Neural cell (in vitro differentiated cells): ENCODE data around the gene PARVG. TPM values are rescaled to one million over a fixed set of nuclear protein-coding genes. Genes with fewer than 3 reads are reported as not detected.

ENCODE experiments used
- H2AFZ ChIP-seq: fragments of 200-600, 300-800 bp; sonication (generic), shearing (Covaris generic); 2 replicates; pipeline ENCODE4 v1.6.0; 2014; ENCODE audit warnings: low read depth, mild to moderate bottlenecking, antibody characterized with exemption, low read length, moderate library complexity
- H3F3A ChIP-seq: fragments of 200-600 bp; shearing (Covaris generic); 2 replicates; pipeline ENCODE4 v1.6.1; 2016; ENCODE audit warnings: mild to moderate bottlenecking, moderate library complexity, mixed read lengths, antibody characterized with exemption, low read length; ENCODE audit not compliant: insufficient read depth, poor library complexity, severe bottlenecking
- H3K27ac ChIP-seq: fragments of 200-600, 300-800 bp; sonication (generic), shearing (Covaris generic); 2 replicates; pipeline ENCODE4 v1.5.1; 2014; ENCODE audit warnings: mild to moderate bottlenecking, low read length, moderate library complexity
- H3K27me3 ChIP-seq: fragments of 300-800, 200-600 bp; sonication (generic), shearing (Covaris generic); 2 replicates; pipeline ENCODE4 v1.6.0; 2014; ENCODE audit warnings: mild to moderate bottlenecking, low read depth, low read length, moderate library complexity; ENCODE audit not compliant: insufficient read depth
- H3K36me3 ChIP-seq: fragments of 300-800, 200-600 bp; sonication (generic), shearing (Covaris generic); 2 replicates; pipeline ENCODE4 v1.5.1; 2014; ENCODE audit warnings: mild to moderate bottlenecking, antibody characterized with exemption, low read length, moderate library complexity; ENCODE audit not compliant: insufficient read depth
- H3K4me2 ChIP-seq: fragments of 300-800, 200-600 bp; sonication (generic), shearing (Covaris generic); 2 replicates; pipeline ENCODE4 v1.6.0; 2014; ENCODE audit warnings: mild to moderate bottlenecking, low read length
- H3K4me3 ChIP-seq: fragments of 300-800, 200-600 bp; sonication (generic), shearing (Covaris generic); 2 replicates; pipeline ENCODE4 v1.5.1; 2014; ENCODE audit warnings: mild to moderate bottlenecking, low read length, moderate library complexity
- H3K79me2 ChIP-seq: fragments of 200-600 bp; shearing (Covaris generic); replicated peaks from 2 replicates; pipeline ENCODE4 v1.6.0; 2014; ENCODE audit warnings: mild to moderate bottlenecking, low read length, moderate library complexity; ENCODE audit not compliant: insufficient read depth
- H3K9ac ChIP-seq: fragments of 300-800, 200-600 bp; sonication (generic), shearing (Covaris generic); 2 replicates; pipeline ENCODE4 v1.6.1; 2016; ENCODE audit warnings: mild to moderate bottlenecking, low read length, mixed read lengths
- H3K9me2 ChIP-seq: fragments of 200-600 bp; shearing (Covaris generic); 2 replicates; pipeline ENCODE4 v1.6.1; 2016; ENCODE audit warnings: mild to moderate bottlenecking, low read length, mixed read lengths; ENCODE audit not compliant: insufficient read depth
- H3K9me3 ChIP-seq: fragments of 200-600, 300-800 bp; sonication (generic), shearing (Covaris generic); 2 replicates; pipeline ENCODE4 v1.6.1; 2016; ENCODE audit warnings: mild to moderate bottlenecking, mixed run types, low read length, moderate library complexity, mixed read lengths
- H4K20me1 ChIP-seq: fragments of 200-600 bp; shearing (Covaris generic); 2 replicates; pipeline ENCODE4 v1.6.1; 2016; ENCODE audit warnings: mild to moderate bottlenecking, mixed run types; ENCODE audit not compliant: insufficient read depth
- CTCF ChIP-seq: fragments of 450-650 bp; IDR thresholded peaks from 2 replicates; pipeline ENCODE4 v1.5.1; 2014; ENCODE audit warnings: antibody characterized with exemption, mild to moderate bottlenecking, moderate library complexity; ENCODE audit not compliant: poor library complexity, severe bottlenecking
- EP300 ChIP-seq: fragments of 450-650 bp; conservative IDR thresholded peaks from 2 replicates; pipeline ENCODE4 v1.6.1; 2014; ENCODE audit warnings: antibody characterized with exemption, mild to moderate bottlenecking, moderate library complexity; ENCODE audit not compliant: poor library complexity, severe bottlenecking
- MXI1 ChIP-seq: fragments of 450-650 bp; conservative IDR thresholded peaks from 2 replicates; pipeline ENCODE4 v1.6.1; 2014; ENCODE audit warnings: antibody characterized with exemption, mild to moderate bottlenecking; ENCODE audit not compliant: poor library complexity, severe bottlenecking
- RAD21 ChIP-seq: fragments of 450-650 bp; conservative IDR thresholded peaks from 2 replicates; pipeline ENCODE4 v1.6.1; 2014; ENCODE audit warnings: antibody characterized with exemption, mild to moderate bottlenecking, moderate library complexity
- REST ChIP-seq: IDR thresholded peaks from 2 replicates; pipeline ENCODE4 v1.6.1; 2012; ENCODE audit warnings: borderline replicate concordance
- SMC3 ChIP-seq: fragments of 450-650 bp; conservative IDR thresholded peaks from 2 replicates; pipeline ENCODE4 v1.6.1; 2014; ENCODE audit warnings: antibody characterized with exemption, mild to moderate bottlenecking, moderate library complexity; ENCODE audit not compliant: poor library complexity
- TAF1 ChIP-seq: IDR thresholded peaks from 2 replicates; pipeline ENCODE4 v1.6.1; 2012; ENCODE audit warnings: low read depth
- polyA plus RNA-seq: library from polyadenylated mRNA; depleted of rRNA; stranded (reverse); fragments of >200 nt; gene quantifications from 2 replicates; pipeline ENCODE4 v1.2.3, GENCODE V29; 2014

PARVG gene
- polyA plus RNA-seq, 1 donor from 2014 or later, result not detected

- Histone ChIP-seq H3F3A (no peaks in the 10 kb centered on the region), H3K9me3 (no peaks in the 10 kb centered on the region), H3K9ac (peak overlapping the region; percentile 51), H3K9me2 (no peaks in the 10 kb centered on the region), H3K4me3 (peak overlapping the region; percentile 37), H3K27ac (peak overlapping the region; percentile 34), H3K4me2 (peak overlapping the region; percentile 11), H3K36me3 (no peaks in the 10 kb centered on the region), H3K27me3 (no peaks in the 10 kb centered on the region), H4K20me1 (no peaks in the 10 kb centered on the region), H2AFZ (peak overlapping the region; percentile 4), H3K79me2 (no peaks in the 10 kb centered on the region)
- TF ChIP-seq MXI1 (peak; percentile 20), CTCF (no peak), EP300 (peak; percentile 21), TAF1 (no peak), SMC3 (peak; percentile 10), REST (no peak), RAD21 (no peak)
These were observed 32.7 kb upstream of the PARVG start for GRCh38 chr22:44147821-44148574.

- Histone ChIP-seq H3K9me2 (no peaks in the 10 kb centered on the region), H3F3A (no peaks in the 10 kb centered on the region), H3K27ac (no peak overlapping the region), H3K27me3 (no peaks in the 10 kb centered on the region), H3K79me2 (no peaks in the 10 kb centered on the region), H4K20me1 (no peaks in the 10 kb centered on the region), H2AFZ (no peak overlapping the region), H3K4me3 (no peak overlapping the region), H3K9me3 (no peaks in the 10 kb centered on the region), H3K36me3 (no peaks in the 10 kb centered on the region), H3K4me2 (no peak overlapping the region), H3K9ac (no peak overlapping the region)
- TF ChIP-seq TAF1 (no peak), REST (no peak), SMC3 (no peak), RAD21 (no peak), MXI1 (no peak), EP300 (no peak)
These were observed 29.0 kb upstream of the PARVG start for GRCh38 chr22:44151676-44152075.
